GM21381 (cell line): ENCODE measurements around the gene RPP14.
"Not testable (repeated sequence)": the region's sequence is repeated elsewhere in the genome, so short reads cannot be mapped to it uniquely, and the experiment has no call there.

ENCODE experiments used
- ATAC-seq: cut with Tn5 transposase; IDR thresholded peaks from one replicate; pipeline ENCODE4 v1.9.1; 2021; ENCODE audit warnings: mild to moderate bottlenecking, moderate library complexity; ENCODE audit not compliant: unreplicated experiment

RPP14 gene

DNA sequence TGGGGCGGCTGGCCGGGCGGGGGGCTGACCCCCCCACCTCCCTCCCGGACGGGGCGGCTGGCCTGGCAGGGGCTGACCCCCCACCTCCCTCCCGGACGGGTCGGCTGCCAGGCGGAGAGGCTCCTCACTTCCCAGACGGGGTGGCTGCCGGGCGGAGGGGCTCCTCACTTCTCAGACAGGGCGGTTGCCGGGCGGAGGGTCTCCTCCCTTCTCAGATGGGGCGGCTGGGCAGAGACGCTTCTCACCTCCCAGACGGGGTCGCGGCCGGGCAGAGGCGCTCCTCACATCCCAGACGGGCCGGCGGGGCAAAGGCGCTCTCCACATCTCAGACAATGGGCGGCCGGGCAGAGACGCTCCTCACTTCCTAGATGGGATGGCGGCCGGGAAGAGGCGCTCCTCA lies 15.6 kb upstream of the RPP14 start:
- ATAC-seq, result not testable (repeated sequence)

DNA sequence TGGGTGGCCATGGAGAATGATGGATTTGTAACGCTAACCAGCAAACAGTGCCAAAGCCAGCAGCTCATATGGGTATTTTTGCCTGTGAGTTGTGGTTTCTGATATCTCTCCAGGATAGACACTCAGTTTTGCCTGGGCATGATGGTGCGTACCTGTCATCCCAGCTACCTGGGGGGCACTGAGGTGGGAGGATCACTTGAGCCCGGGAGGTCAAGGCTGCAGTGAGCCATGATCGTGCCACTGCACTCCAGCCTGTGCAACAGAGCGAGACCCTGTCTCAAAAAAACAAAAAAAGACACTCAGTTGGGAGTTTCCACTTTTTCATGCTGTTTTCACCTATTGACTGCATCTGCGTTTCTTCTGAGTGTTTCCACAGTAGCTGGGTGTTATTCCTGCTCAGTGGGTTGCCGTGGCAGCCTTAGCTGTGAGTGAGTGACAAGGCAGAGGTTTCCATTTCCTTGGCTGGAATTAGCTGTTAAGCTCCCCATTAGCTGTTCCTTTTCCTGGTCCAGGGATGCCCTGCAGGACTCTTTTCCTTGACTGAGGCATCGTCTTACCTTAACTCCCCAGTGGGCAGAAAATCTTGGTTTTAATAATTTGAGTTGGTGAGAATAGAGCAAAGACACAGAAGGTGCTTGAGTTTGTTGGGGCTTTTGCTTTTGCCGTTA lies 14.2 kb upstream of the RPP14 start:
- no peak for ATAC-seq

GRCh38 chr3:58292866-58293265 lies 13.2 kb upstream of the RPP14 start:
- no peak for ATAC-seq

DNA sequence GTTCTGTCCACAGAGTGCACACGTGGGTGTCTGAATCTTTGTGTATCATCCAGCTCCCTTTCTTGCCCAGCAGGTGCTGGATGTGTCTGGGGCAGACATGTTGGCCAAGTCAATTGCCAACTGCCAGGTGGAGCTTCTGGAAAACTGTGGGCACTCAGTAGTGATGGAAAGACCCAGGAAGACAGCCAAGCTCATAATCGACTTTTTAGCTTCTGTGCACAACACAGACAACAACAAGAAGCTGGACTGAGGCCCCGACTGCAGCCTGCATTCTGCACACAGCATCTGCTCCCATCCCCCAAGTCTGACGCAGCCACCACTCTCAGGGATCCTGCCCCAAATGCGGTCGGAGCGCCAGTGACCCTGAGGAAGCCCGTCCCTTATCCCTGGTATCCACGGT lies 12.5 kb upstream of the RPP14 start:
- no peak for ATAC-seq

GRCh38 chr3:58296269-58296668 lies 9.8 kb upstream of the RPP14 start:
- no peak for ATAC-seq

DNA sequence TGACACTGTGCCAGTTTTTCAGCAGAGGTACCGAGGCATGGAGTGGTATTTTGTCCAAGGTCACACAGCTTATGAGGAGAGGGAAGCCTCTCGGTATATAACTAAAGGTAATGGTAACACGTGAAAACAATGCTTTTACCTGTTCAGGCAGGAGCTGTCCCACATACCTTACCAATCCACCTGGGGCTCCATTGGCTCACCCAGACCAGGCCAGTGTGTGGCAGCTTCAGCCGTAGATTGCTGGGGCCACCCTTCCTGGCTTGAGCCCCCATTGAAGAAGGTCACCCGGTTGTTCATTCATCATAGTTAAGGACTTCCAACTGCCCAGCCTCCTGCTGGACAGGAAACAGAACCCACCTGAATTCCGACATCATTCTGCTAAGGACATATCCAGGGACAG lies 9.2 kb upstream of the RPP14 start:
- no peak for ATAC-seq

GRCh38 chr3:58298190-58298589 lies 7.9 kb upstream of the RPP14 start:
- ATAC-seq, result no peak

- no peak for ATAC-seq
These were observed 7.0 kb upstream of the RPP14 start for GRCh38 chr3:58299075-58299474.

DNA sequence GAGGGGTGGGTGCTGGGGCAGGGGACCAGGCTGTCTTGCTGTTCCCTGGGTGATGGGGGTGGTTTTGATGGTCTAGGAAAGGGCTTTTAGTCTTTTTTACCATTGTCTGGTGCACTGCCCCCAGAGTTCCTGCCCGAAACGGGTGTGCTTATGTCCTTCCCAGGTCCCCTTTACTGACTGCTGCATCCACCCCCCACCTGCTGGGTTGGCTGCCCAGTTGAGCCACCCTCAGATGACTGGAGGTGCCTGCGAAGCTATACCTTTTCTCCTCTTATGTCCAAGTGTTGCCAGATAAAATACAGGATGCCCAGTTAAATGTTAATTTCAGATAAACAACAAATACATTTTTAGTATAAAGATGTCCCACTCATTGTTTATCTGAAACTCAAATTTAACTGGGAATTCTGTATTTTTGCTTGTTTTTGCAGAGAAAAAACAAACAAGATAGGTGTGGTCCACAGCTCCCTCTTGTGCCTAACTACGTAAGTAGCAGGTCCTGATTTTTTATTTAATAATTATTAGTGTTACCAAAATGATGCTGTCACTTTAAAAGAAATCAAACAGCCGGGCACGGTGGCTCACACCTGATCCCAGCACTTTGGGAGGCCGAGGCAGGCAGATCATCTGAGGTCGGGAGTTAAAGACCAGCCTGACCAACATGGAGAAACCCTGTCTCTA lies 6.1 kb upstream of the RPP14 start:
- ATAC-seq, result no peak

DNA sequence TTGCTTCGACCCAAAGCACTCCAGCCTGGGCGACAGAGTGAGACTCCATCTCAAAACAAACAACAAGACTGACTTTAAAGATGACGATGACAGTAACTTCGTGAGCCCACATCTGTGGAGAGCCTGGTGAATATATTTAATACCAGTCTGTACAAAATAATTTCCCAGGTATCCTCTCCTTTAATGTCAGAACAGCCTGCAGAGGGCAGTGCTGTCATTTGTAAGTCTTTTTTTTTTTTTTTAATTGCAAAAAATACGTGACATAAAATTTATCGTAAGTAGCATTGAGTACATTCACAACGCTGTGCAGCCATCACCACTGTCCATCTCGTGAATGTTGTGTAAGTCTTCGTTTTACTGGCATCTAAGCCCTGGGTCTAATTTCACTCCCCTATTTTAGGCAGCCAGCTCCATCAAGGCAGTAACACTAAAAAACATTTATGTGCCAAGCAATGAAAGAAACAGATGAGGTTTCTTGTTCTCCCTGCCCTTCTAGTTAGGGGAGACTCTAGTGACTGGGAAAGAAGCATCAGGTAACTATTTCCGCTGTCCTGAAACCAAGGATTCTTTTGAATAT lies 1.7 kb downstream of the RPP14 start:
- no peak for ATAC-seq

GRCh38 chr3:58308728-58309127 lies 2.7 kb downstream of the RPP14 start:
- ATAC-seq, result no peak

GRCh38 chr3:58317811-58318210 lies 11.8 kb downstream of the RPP14 start:
- ATAC-seq, result no peak

DNA sequence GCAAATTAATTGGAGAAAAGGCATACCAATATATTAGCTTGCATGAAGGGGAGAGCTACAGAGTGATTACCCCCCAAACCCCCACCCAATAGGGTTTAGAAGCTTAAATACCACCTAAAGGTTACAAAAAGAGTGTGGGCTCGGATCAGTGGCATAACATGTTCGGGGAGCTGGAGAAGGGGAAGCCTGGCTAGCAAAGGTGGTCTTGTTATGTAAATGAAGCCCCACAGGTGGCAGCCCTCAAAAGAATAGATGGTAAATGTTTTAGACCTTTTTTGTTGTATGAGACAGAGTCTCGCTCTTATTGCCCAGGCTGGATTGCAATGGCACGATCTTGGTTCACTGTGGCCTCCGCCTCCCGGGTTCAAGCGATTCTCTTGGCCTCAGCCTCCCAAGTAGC lies 15.7 kb downstream of the RPP14 start:
- no peak for ATAC-seq

DNA sequence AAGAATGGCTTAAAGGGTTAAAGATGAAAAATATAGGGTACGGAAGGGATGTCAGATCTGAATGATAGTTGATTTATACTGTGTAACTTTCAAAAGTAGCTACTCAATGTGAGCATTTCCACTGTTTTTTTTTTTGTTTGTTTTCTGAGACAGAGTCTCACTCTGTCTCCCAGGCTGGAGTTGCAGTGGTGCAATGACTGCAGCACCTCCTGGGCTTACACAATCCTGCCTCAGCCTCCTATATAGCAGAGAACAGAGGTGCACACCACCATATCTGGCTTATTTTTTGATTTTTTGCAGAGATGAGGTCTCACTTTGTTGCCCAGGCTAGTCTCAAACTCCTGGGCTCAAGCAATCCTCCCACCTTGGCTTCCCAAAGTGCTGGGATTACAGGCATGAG lies 16.7 kb downstream of the RPP14 start:
- ATAC-seq, result no peak

- no peak for ATAC-seq
These were observed 17.7 kb downstream of the RPP14 start for GRCh38 chr3:58323529-58324390.

DNA sequence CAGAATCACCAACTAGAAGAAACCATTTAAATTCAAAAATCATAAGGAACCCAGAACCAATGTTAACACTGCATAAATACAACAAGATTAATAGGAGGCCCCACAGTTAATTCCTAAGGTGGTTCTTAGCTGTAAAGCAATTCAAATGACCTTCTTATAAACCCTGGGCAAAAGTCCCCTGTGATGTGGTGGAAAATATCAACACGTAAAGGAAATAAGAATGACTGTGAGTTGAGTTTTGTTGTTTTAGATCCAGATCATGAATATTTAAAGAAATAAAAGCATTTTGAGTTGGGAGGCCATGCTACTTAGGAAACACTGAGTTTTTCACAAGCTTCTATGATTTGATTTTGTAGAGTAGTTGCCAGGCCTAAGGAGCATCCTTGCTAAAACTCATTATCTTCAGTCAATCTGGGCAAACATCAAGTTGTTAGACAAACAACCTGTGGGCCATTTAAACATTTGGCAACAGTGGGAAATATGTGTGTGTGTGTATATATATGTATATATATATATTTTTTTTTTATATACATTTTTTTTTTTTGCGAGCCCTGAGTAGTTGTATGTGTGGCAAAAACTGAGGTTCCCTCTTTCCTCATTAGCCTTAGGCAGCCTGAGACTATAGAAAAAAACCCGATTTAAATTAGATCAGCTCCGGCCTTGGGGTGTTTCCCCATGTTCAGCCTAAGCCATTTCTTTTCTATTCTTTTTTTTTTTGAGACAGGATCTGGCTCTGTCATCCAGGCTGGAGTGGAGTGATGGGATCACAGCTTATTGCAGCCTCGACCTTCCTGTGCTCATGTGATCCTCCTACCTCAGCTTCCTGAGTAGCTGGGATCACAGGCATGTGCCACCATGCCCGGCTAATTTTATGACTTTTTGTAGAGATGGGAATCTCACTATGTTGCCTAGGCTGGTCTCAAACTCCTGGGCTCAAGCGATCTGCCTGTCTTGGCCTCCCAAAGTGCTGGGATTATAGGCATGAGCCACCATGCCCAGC lies 18.6 kb downstream of the RPP14 start:
- no peak for ATAC-seq

DNA sequence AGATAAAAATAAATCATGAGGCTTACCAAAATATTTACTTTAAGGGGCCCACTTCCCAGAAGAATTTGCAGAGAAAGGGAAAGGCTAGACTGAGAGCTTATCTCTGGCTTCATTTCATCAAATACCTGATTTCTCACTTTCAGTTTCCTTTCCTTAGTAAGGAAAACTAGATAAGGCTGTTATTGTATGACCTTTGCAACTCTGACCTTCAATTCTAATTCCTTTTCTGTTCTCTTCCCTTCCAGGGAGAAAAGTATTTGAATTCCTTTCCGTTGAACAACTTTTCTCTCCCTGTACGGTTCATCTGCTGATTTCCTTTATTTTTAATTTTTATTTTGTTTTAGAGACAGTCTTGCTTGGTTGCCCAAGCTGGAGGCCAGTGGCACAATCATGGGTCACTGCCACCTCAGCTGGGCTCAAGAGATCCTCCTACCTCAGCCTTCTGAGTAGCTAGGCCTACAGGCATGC lies 19.5 kb downstream of the RPP14 start:
- no peak for ATAC-seq

- no peak for ATAC-seq
These were observed 20.3 kb downstream of the RPP14 start for GRCh38 chr3:58326267-58326900.

DNA sequence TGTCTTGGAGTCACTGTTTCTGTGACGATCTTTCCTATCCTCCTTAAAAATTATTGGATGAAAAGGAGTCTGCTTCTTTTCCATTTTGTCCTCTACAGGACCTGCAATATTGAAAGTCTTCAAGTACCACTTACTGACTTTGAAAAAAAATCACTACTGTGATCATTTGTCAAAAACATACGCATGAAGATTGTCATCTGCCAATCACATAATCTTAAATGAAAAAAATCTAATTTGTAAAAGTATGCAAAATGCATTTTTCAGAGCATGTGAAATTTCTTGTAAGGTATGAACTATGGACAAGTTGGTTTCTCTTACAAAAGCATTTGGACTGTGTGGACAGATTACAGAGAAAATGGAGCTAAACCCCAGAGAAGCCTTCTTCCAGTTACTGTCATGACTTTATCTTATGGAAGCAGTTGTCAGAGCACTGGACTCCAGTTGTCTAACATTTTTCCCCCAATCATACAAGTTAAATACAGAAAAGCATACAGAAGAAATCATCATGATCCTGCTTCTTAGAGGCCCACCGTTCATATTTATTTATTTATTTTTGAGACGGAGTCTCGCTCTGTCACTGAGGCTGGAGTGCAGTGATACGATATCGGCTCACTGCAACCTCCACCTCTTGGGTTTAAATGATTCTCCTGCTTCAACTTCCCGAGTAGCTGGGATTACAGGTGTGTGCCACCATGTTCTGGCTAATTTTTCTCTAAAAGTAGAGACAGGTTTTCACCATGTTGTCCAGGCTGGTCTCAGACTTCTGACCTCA lies 23.3 kb downstream of the RPP14 start:
- ATAC-seq, result no peak
